Measurements from ENCODE around the gene GART.

Gene GART

DNA sequence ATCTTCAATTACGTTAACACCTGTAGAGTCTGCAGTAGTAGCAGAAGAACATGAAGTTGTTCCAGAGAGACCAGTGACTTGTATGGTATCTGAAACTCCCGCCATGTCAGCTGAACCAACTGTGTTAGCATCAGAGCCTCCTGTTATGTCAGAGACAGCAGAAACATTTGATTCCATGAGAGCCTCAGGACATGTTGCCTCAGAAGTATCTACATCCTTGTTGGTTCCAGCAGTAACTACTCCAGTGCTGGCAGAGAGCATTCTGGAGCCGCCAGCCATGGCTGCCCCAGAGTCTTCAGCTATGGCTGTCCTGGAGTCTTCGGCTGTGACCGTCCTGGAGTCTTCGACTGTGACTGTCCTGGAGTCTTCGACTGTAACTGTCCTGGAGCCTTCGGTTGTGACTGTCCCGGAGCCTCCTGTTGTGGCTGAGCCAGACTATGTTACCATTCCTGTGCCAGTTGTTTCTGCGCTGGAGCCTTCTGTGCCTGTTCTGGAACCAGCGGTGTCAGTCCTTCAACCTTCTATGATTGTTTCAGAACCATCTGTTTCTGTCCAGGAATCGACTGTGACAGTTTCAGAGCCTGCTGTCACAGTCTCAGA lies 11.2 kb upstream of the GART start:
- no peak for DNase-seq

DNA sequence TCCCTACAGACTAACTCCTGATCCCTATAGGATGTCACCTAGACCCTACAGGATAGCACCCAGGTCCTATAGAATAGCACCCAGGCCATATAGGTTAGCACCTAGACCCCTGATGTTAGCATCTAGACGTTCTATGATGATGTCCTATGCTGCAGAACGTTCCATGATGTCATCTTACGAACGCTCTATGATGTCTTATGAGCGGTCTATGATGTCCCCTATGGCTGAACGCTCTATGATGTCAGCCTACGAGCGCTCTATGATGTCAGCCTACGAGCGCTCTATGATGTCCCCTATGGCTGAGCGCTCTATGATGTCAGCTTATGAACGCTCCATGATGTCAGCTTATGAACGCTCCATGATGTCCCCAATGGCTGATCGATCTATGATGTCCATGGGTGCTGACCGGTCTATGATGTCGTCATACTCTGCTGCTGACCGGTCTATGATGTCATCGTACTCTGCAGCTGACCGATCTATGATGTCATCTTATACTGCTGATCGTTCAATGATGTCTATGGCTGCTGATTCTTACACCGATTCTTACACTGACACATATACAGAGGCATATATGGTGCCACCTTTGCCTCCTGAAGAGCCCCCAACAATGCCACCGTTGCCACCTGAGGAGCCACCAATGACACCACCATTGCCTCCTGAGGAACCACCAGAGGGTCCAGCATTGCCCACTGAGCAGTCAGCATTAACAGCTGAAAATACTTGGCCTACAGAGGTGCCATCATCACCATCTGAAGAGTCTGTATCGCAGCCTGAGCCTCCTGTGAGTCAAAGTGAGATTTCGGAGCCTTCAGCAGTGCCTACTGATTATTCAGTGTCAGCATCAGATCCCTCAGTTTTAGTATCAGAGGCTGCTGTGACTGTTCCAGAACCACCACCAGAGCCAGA lies 10.4 kb upstream of the GART start:
- no peak for DNase-seq

DNA sequence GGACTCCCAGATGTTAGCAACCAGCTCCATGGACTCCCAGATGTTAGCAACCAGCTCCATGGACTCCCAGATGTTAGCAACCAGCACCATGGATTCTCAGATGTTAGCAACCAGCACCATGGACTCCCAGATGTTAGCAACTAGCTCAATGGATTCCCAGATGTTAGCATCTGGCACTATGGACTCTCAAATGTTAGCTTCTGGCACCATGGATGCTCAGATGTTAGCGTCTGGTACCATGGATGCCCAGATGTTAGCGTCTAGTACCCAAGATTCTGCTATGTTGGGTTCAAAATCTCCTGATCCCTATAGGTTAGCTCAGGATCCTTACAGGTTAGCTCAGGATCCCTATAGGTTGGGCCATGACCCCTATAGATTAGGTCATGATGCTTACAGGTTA lies 9.7 kb upstream of the GART start:
- DNase-seq: no peak

DNA sequence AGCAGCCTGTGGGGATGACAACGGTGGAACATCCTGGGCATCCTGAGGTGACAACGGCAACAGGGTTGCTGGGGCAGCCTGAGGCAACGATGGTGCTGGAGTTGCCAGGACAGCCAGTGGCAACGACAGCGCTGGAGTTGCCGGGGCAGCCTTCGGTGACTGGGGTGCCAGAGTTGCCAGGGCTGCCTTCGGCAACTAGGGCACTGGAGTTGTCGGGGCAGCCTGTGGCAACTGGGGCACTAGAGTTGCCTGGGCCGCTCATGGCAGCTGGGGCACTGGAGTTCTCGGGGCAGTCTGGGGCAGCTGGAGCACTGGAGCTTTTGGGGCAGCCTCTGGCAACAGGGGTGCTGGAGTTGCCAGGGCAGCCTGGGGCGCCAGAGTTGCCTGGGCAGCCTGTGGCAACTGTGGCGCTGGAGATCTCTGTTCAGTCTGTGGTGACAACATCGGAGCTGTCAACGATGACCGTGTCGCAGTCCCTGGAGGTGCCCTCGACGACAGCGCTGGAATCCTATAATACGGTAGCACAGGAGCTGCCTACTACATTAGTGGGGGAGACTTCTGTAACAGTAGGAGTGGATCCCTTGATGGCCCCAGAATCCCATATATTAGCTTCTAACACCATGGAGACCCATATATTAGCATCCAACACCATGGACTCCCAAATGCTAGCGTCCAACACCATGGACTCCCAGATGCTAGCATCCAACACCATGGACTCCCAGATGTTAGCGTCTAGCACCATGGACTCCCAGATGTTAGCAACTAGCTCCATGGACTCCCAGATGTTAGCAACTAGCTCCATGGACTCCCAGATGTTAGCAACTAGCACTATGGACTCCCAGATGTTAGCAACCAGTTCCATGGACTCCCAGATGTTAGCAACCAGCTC lies 9.1 kb upstream of the GART start:
- DNase-seq: no peak

DNA sequence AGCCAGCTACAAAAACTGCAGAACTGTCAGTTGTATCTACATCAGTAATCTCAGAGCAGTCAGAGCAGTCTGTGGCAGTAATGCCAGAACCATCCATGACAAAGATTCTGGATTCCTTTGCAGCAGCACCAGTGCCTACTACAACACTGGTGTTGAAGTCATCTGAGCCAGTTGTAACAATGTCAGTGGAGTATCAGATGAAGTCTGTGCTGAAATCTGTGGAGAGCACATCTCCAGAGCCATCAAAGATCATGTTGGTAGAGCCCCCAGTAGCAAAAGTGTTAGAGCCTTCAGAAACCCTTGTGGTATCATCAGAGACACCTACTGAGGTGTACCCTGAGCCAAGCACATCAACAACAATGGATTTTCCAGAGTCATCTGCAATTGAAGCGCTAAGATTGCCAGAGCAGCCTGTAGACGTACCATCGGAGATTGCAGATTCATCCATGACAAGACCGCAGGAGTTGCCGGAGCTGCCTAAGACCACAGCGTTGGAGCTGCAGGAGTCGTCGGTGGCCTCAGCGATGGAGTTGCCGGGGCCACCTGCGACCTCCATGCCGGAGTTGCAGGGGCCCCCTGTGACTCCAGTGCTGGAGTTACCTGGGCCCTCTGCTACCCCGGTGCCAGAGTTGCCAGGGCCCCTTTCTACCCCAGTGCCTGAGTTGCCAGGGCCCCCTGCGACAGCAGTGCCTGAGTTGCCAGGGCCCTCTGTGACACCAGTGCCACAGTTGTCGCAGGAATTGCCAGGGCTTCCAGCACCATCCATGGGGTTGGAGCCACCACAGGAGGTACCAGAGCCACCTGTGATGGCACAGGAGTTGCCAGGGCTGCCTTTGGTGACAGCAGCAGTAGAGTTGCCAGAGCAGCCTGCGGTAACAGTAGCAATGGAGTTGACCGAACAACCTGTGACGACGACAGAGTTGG lies 8.2 kb upstream of the GART start:
- DNase-seq: no peak

DNA sequence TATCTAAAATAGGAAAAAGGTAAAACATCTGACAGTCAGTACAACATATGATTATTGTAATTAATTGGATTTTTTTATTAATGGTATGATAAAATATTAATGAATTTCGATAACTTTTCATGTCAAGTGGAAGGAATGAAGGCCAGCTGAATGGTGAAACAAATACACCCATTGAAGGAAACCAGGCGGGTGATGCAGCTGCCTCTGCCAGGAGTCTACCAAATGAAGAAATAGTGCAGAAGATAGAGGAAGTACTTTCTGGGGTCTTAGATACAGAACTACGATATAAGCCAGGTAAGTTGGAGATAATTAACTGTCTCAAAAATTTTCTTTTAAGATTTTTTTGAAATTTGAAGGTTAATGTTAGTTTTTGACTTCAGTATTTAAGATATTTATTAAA lies 4.2 kb upstream of the GART start:
- DNase-seq: no peak

DNA sequence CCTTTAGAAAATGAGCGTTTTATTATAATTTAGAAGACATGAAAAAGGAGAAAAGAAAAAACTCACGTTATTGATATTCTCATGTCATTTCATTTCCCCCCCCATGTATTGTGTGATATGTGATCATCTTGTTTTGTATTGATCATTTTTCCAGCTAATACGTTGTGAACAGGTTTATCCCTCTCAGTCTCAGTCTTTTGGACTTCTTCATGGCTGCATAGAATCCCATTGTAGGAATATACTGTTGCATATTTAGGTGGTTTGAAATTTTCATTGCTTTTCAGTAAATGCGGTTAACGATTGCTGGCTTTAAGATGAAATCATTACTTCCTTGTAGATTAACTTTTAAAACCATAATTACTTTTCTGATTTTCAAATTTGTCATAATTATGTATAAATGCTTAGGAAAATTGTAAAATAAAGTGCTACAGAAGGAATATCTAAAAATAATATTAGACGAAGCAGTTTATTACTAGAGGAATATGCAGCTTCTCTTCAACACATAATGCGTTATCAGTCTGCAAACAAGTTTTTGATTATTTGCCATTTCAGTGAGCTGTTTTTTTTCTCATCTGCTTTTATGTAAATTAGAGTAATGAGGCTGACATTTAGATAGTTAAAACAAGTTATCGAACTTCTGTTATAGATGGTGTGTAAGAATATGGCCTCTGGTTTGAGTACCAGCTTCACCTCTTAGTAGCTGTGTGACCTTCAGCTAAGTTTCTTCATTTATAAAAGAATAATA lies 2.7 kb upstream of the GART start:
- no peak for DNase-seq

DNA sequence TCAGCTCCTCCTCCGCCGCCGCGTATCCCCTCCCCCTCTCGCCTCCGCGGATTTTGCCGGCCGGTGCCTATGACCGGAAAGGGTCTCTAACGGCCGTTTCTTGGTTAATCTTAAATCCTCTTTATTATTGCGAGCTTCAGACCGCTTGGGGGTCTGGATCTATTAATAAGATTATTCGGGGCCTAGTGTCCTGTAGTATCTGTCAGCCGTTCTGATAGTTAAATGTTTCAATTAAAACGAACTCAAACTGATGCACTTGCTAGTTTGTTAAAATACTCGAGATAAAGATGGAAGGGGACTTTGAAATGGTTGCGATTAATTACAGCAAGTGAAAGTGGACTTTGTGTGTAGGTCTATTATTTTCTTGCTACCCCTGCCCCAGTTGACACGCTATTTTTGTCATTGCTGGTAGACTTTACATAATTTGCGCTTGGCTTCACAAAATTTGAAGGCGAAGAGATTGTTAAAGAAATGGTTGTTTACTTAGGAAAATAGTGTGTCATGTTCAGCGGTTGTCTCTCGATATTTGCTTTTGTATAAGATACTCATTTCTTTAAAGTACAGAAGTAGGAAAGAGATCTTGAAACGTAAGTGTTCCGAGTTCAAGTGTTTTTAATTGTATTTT lies 1.7 kb upstream of the GART start:
- DNase-seq: no peak

DNA sequence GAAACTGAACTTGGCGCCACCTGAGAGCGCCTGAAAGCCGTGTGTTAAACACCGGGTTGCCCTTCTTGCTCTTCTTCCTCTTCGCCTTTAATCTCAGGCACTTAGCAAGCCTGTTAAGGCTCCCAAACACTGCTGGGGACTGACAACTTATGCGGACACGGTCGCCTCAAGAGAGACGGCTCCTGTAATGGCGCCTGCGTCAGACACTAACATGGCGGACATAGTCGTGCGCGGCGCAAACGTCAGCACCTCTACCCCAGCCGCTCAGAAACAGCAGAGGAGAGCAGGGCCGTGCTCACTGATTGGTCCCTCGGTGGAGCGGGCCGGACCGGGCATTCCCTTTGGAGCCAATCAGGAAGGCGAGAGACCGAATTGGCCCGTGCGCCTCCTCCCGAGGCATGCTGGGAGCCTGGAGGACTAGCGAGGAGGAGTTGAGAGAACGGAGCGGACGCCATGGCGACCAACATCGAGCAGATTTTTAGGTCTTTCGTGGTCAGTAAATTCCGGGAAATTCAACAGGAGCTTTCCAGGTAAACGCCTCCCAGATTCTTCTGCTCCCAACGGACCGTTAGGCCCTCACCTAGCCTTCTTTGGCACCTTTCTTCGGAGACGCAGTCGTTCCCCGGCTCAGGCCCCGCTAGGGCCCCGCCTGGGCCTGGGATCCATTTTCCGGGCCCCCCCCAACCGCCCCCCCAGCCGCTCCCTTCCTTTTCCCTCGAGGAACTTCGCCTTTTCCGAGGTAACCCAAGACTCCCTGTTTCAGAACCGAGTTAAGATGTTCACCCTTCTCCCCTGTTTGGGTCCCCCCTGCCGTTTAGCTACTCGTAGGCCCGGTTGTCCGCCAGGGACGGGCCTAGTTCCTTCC lies 955 bp upstream of the GART start, which contains the start of gene SON:
Gene SON (plus strand): TSS at position 399 of the 865 bp plus-strand sequence. CDS start 55 bp downstream, at position 454.
- peak; percentile 94 for DNase-seq

DNA sequence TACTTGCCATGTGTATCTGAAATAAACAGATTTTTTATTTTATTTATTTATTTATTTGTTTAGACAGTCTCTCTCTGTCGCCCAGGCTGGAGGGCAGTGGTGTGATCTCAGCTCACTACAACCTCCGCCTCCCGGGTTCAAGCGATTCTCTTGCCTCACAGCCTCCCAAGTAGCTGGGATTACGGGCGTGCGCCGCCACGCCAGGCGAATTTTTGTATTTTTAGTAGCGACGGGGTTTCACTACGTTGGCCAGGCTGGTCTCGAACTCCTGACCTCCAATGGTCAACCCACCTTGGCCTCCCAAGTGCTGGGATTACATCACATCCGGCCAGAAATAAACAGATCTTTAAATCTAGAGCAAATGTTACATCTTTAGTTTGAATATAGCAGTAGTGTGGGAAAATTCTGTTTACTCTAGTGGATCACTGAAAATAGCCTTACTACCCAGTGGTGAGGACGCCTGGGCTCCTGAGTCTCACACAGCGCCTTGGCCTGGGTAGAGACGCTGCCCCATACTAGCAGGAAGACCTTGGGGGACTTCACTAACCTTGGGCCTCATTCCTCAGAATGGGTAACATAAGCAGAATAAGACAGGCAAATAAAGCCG lies 709 bp downstream of the GART start:
- DNase-seq: no peak

DNA sequence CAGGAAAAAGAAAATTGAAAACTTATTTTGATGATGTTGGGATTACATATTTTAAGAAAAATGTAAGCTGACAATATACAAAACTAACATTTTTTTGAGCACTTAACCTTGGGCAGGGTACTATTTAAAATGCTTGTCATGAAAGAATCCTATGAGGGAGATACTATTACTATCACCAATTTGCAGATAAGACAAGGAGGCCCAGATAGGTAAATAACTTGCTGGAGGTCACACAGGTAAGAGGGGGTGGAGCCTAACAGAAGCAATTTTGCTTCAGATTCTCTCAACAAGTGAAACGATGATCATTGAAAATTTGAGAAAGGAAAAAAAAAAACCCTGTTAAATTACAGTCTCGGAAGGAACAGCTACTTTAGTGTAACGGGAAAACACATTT lies 1.2 kb downstream of the GART start:
- DNase-seq: no peak

DNA sequence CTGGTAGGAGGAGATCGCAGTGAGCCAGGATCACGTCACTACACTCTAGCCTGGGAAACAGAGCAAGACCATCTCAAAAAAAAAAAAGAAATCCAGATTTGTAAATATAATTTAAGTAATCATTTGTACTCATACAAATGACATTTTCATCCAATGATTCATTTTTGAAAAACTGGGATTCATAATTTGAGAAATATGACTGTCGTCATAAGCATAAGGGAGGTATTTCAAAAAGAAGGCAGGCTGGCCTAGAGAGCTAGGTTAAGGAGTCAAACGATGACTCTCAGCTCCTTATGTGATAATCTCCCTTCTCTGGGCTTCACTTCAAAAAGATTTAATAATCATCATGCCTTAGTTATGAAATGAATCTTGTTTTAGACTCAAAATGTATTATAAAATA lies 2.3 kb downstream of the GART start:
- no peak for DNase-seq

DNA sequence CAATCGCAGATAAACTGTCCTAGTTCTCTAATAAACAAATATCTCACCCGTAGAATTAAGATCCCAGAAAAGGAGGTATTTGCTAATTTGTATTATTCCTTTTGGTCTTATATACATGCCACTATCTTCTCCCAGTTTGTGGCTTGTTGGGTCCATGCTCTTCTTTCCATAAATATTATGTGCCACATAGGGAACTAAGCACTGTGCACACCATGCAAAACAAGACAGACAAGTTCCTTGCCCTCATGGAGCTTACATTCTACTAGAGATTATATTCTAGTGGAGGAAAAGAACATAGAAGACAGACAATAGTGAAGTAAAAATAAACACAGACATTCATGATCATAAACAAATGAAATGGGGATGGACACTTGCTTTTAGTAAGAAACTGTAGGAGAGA lies 4.7 kb downstream of the GART start:
- DNase-seq: no peak

DNA sequence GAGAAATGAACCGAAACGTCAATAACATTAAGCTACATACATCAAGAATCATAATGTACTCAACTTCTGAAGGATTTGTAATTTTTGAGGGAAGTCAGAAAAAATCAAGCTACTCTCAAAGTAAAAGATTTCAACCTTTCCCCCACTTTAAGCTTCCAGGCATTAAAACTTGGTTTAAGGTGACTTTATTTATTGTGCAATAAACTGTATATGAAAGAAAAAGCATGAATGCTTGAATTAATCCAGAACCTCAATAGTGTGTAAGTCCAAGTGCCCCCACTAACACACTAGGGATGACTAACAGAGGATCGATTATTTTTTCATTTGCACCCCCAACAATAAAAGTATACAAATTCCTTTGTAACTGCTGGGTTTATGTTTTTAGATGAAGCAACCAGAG lies 10.9 kb downstream of the GART start:
- no peak for DNase-seq

DNA sequence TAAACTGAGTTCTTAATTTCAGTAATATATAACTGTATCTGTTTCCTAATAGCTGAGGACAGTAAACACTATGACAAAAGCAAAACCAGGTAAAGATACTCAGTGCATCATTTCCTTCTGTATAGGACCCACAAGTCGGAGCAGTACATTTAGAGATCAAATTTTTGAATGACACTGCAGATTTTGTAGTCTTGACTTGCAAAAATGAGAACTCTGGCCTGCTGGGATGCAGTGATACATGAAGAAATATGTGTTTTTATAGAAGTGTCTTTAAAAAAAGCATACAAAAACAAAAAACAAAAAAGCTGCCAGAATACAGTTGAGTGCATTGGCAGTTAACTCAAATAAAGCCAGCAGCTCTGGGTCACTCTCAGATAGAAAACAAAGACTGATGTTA lies 19.0 kb downstream of the GART start:
- no peak for DNase-seq

DNA sequence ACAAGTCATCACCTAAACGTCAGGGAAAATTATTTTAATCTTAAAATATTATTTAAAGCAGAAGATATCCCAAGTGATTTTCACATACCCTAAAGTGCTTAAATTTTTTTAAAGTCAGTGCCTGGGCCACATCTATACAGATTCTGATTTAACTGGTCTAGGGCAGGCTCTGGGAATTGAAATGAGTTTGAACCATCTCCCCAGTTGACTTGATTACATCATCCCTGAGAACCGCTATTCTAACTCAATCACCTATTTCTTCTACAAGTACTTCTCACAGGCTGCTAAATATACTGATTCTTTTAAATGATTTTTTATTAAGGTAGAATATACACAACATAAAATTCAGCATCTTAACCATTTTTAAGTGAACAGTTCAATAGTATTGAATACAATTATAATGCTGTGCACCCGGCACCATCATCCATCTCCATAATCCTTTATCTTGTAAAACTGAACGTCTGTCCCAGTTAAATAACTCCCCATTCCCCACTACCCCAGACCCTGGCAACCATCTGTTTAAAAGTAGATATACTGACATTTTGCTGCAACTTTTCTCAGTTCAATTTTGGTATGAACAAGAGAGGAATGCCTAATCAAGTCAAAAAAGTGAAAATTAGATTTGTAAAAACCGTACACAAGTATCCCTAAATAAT lies 19.5 kb downstream of the GART start:
- DNase-seq: no peak

DNA sequence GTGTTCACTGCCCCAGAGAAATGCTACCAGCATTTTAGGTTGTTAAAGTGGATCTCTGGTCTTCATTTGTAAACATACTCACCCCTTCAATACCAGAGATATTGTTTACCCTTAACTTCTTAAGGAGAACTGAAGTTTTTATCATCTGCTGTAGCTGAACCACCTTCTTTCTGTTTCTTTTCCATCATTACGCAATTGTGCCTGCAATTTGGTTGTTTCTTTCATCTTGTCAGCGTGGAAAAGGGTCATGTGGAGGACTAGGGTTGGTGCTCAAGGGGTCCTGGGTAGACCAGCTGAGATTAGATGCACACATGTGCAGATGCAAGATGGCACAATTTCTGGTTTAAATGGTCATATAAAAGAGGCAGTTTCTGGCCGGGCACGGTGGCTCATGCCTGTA lies 23.0 kb downstream of the GART start:
- no peak for DNase-seq

DNA sequence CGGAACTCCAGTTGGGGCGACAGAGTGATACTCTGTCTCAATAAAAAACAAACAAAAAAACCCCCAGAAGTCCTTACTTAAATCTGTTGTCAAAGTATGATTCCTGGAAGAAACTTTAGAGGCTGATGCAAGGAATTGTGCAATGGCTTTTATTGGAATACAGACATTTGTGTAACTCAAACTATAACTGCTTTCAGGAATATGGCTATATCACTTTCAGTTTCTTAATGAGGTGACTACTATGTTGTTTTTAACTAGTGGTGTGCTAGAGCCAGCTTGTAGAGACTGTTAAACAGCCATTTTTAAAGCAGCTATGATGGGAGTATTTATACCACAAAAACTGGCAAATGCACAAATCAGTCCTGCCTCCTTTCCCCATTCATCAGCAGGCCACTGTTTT lies 27.7 kb downstream of the GART start:
- no peak for DNase-seq

DNA sequence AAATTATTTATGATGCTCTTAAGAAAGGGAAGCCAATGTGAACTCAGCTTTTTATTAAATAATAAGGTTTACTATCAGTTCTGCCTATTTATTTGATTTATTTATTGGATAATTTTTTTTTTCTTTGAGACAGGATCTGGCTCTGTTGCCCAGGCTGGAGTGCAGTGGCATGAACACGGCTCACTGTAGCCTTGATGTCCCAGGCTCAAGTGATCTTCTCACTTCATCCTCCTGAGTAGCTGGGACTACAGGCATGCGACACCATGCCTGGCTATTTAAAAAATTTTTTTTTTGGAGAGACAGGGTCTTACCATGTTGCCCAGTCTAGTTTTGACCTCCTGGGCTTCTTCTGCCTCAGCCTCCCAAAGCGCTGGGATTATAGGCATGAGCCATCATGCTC lies 29.4 kb downstream of the GART start:
- no peak for DNase-seq
